Upper lobe of left lung (tissue), 4 donors: ENCODE results near the gene TBC1D8.

Source experiments
- EP300 ChIP-seq, 4 donors: sonication (generic); formaldehyde crosslinking; IDR thresholded peaks; one replicate each; pipeline ENCODE4 v1.5.1; 2017; ENCODE audit warnings: antibody characterized with exemption in 4 of 4, control low read depth in 2 of 4
- POLR2A ChIP-seq, 4 donors: fragments of 450-650 bp; IDR thresholded peaks; one replicate each; pipeline ENCODE4 v1.5.1; 2016 to 2017; ENCODE audit warnings: antibody characterized with exemption in 4 of 4, mild to moderate bottlenecking in 2 of 4
- POLR2AphosphoS5 ChIP-seq, 2 donors: sonication (generic); formaldehyde crosslinking; IDR thresholded peaks; one replicate each; pipeline ENCODE4 v1.5.1; 2017; ENCODE audit warnings: antibody characterized with exemption in 2 of 2
- TF ChIP-seq, protein P1 (sequence below), 6 experiments: fragments of 450-650 bp in 4 of 6; fragments of 200-600 bp in 2 of 6; sonication (generic) in 2 of 6; IDR thresholded peaks; one replicate each; pipeline ENCODE4 v1.5.1; 2016 to 2019; ENCODE audit warnings: antibody characterized with exemption in 6 of 6

DNA sequence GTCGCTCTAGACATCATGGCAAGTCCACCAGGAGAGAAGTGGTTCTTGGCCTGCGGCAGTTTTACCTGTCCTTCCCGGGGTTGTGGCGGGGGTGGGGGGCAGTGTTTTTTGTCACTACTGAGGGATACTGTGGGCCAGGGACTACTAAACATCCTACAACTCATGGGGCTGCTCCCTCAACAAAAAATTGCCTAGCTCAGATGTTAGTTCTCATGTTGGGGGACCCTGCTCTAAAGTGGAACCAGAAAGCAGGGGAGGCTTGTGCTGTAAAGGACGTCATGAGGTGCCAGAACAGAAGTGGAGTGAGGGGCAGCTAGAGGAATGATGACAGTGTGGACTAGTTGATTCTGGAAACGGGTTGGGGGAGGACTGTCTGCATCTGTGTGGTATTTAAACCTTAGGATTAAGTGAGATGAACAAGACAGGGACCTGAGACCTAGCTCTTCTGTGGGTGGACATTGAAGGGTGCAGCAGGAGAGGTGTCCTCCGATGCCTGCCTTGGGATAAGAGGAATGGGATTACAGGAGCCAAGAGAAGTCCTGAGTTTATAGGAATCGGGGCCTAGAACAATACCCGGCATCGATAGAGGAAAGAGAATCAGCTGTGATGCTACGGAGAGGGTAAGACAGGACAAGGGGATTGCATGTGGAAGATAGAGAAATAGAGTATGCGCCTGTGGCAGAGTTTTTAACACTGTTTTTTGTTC, 146.4 kb downstream of the TBC1D8 start:
- TF ChIP-seq, protein P1, sequence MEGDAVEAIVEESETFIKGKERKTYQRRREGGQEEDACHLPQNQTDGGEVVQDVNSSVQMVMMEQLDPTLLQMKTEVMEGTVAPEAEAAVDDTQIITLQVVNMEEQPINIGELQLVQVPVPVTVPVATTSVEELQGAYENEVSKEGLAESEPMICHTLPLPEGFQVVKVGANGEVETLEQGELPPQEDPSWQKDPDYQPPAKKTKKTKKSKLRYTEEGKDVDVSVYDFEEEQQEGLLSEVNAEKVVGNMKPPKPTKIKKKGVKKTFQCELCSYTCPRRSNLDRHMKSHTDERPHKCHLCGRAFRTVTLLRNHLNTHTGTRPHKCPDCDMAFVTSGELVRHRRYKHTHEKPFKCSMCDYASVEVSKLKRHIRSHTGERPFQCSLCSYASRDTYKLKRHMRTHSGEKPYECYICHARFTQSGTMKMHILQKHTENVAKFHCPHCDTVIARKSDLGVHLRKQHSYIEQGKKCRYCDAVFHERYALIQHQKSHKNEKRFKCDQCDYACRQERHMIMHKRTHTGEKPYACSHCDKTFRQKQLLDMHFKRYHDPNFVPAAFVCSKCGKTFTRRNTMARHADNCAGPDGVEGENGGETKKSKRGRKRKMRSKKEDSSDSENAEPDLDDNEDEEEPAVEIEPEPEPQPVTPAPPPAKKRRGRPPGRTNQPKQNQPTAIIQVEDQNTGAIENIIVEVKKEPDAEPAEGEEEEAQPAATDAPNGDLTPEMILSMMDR (IDR thresholded peaks at IDR 0.05): no peak
- TF ChIP-seq POLR2A (IDR thresholded peaks at IDR 0.05) (no peak), POLR2AphosphoS5 (IDR thresholded peaks at IDR 0.05) (no peak), EP300 (IDR thresholded peaks at IDR 0.05) (no peak)
